ENCODE results near the gene CYP26C1. TPM values are rescaled to one million over a fixed set of nuclear protein-coding genes. Genes with fewer than 3 reads are reported as not detected.

CYP26C1 gene, protein sequence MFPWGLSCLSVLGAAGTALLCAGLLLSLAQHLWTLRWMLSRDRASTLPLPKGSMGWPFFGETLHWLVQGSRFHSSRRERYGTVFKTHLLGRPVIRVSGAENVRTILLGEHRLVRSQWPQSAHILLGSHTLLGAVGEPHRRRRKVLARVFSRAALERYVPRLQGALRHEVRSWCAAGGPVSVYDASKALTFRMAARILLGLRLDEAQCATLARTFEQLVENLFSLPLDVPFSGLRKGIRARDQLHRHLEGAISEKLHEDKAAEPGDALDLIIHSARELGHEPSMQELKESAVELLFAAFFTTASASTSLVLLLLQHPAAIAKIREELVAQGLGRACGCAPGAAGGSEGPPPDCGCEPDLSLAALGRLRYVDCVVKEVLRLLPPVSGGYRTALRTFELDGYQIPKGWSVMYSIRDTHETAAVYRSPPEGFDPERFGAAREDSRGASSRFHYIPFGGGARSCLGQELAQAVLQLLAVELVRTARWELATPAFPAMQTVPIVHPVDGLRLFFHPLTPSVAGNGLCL
- not detected for total RNA-seq

DNA sequence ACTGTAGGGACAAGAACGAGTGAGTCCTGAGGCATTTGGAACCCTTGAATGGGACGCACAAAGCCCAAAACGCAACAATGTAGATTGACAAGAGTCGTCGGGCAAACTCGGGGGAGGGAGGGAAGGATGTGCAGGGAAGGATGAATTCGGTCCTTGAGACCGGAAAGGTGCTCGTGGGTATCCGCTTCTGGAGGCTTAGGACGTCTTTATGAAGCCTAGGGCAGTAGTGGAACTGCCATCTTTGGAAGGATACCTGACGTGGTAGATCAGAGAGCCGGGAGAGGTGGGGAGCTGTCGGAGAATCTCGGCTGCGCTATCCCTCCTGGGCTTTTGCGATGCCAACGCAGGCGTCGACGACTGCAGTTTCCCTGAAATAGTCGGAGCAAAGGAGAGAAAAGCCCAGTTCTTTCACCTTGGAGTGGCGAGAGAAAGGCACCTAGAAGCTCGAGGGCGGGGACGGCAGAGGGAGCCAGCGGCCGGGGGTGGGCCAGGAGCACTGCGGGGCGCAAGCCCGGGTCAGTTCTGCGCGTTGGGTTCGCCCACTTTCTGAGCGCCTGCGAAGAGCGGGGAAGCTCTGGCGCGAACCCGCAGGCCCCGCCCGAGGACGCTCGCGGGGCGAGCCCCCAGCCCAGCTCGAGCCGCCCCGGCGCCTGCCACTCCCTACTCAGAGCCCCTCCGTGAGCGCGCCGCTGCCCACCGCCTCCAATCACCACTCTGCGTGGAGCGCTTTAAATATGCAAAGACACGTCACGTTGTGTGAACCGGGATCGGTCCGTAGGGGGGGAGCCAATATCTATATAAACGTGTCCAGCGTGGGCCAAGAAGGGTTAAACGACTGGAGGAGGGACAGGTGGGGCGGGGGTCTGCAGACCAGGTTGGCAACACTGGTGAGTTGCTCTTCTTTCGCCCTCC, at the start of gene CYP26C1:
Gene CYP26C1, plus strand, starts transcription at position 824 of the 912 bp plus-strand sequence. CDS start 466 bp downstream, outside the sequence.
- DNase-seq = no peak
- no peak within 1 kb of the TSS for H3K4me3 Mint-ChIP-seq
- no peaks in the 10 kb centered on the region for H3K9me3 Mint-ChIP-seq
- peaks cover 9% of the 10 kb centered on the region for H3K4me1 Mint-ChIP-seq
- no peak within 1 kb of the TSS for H3K27ac Mint-ChIP-seq
- peaks cover 44% of the 10 kb centered on the region for H3K27me3 Mint-ChIP-seq
- H3K36me3 Mint-ChIP-seq = peaks cover 13% of the 10 kb centered on the region

DNA sequence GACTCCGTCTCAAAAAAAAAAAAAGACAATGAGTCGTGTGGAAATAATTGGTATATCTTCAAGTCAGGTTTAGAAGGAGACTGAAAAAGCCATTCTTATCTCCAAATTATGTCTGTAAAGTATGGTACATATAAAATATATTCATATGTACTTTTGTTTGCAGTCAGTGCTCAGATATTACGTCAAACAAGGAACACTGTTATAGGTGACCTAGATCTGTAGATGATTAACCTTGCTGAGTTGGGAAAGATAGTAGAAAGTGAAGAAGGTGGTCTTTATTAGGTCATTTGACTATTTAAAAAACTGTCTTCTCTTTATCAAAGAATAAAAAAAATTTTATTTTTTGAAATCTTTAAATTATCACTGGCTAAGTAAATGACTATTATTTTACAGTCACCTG, 44.9 kb upstream of the CYP26C1 start:
- Mint-ChIP-seq H3K9me3 (no peaks in the 10 kb centered on the region), H3K4me3 (no peak overlapping the region), H3K27ac (no peak overlapping the region), H3K4me1 (no peaks in the 10 kb centered on the region), H3K36me3 (peaks cover 4% of the 10 kb centered on the region), H3K27me3 (no peaks in the 10 kb centered on the region)
- no peak for DNase-seq

DNA sequence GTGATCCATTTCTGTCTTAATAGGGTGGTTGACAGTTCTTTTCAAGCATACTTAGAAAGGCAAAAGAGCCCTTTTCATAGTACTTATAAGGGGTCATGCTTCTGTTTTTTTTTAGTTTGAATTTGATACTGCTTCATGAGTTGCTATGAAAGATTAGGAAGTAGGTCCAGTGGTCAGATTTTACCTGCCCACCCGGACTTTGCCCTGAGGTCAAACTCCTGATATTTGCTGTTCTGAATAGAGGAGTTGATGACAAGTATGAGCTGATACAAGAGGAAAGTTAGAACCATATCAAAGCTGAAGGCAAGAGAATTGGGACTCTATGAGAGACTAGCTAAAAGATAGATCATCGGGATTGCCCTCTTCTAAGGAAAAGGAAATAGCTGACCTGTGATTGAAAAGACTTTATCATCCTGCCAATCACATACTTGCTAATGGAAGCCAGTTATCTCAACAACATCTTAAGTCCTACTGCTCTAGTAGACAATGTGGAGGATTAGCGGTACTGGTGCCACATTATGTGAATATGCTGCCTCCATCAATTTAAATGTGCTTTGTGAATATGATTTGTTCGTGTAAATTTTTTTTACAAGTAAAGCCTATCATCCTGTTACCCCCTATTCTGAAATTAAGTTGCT, 37.5 kb upstream of the CYP26C1 start:
- Mint-ChIP-seq H3K27ac (no peak overlapping the region), H3K9me3 (no peaks in the 10 kb centered on the region), H3K27me3 (no peaks in the 10 kb centered on the region), H3K4me3 (no peak overlapping the region), H3K4me1 (no peaks in the 10 kb centered on the region), H3K36me3 (peaks cover 4% of the 10 kb centered on the region)
- no peak for DNase-seq

DNA sequence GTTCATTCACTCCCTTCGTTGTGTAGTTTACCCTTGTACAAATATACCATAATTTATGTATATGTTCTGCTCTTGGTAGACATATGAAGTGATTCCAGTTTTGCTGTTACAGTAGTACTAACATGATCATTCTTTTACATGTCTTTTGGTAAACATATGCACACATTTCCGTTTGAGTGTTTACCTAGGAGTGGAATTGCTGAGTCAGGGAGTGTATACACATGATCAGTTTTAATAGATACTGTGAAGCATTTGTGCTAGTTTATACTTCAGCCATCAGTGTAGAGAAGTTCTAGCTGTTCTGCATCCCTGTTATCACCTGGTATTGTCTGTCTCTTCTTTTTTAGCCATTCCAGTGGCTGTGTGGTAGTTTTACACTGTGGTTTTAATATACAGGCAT, 34.5 kb upstream of the CYP26C1 start:
- peaks cover 2% of the 10 kb centered on the region for H3K36me3 Mint-ChIP-seq
- H3K27me3 Mint-ChIP-seq = no peaks in the 10 kb centered on the region
- no peak for DNase-seq
- no peaks in the 10 kb centered on the region for H3K9me3 Mint-ChIP-seq
- no peak overlapping the region for H3K4me3 Mint-ChIP-seq
- no peak overlapping the region for H3K27ac Mint-ChIP-seq
- H3K4me1 Mint-ChIP-seq = no peaks in the 10 kb centered on the region

DNA sequence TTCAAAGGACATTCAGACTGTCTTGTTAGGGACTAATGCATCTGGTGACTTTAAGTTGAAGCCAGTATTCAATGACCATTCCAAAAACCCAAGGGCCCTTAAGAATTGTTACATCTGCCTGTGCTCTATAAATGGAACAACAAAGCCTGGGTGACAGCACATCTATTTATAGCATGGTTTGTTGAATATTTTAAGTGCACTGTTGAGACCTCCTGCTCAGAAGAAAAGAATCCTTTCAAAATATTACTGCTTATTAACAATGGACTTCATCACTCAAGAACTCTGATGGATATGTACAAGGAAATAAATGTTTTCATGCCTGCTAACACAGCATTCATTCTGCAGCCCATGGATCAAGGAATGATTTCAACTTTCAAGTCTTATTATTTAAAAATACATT, 33.1 kb upstream of the CYP26C1 start:
- no peak overlapping the region for H3K4me3 Mint-ChIP-seq
- H3K36me3 Mint-ChIP-seq = peaks cover 2% of the 10 kb centered on the region
- no peaks in the 10 kb centered on the region for H3K9me3 Mint-ChIP-seq
- no peak for DNase-seq
- no peaks in the 10 kb centered on the region for H3K4me1 Mint-ChIP-seq
- no peaks in the 10 kb centered on the region for H3K27me3 Mint-ChIP-seq
- H3K27ac Mint-ChIP-seq = no peak overlapping the region

DNA sequence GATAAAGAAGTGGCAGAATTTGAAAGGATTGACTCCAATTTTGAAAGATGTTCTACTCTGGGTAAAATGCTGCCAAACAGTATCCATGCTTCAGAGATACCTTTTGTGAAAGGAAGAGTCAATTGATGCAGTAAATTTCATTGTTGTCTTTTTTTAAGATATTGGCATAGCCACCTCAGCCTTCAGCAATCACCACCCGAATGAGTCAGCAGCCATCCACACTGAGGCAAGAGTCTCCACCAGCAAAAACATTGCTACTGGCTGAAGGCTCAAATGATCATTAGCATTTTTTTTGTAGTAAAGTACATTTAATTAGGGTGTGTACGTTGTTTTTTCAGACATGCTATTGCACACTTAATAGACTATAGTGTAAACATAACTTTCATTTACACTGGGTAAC, 31.7 kb upstream of the CYP26C1 start:
- H3K27me3 Mint-ChIP-seq = no peaks in the 10 kb centered on the region
- H3K27ac Mint-ChIP-seq = no peak overlapping the region
- no peaks in the 10 kb centered on the region for H3K4me1 Mint-ChIP-seq
- peaks cover 2% of the 10 kb centered on the region for H3K36me3 Mint-ChIP-seq
- H3K9me3 Mint-ChIP-seq = no peaks in the 10 kb centered on the region
- H3K4me3 Mint-ChIP-seq = no peak overlapping the region
- no peak for DNase-seq

DNA sequence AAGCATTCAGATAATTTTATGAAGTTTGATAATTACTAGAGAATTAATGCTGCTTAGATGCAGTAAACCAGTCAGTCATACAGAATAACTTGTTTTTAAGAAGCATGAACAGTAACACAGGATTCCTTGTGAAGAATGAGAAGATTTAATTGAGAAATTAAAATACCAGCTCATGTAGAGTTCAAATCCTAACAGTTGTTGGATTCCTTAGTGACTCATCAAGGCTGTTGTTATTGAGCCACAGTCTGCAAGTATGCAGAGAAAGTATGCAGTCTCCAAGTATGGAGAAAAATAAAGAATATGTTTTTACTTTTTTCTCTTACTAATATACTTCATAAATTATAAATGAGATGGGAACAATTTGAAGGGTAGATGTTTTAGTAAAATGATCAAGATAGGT, 30.2 kb upstream of the CYP26C1 start:
- peaks cover 2% of the 10 kb centered on the region for H3K36me3 Mint-ChIP-seq
- no peaks in the 10 kb centered on the region for H3K27me3 Mint-ChIP-seq
- no peak overlapping the region for H3K4me3 Mint-ChIP-seq
- no peaks in the 10 kb centered on the region for H3K4me1 Mint-ChIP-seq
- no peak for DNase-seq
- no peak overlapping the region for H3K27ac Mint-ChIP-seq
- no peaks in the 10 kb centered on the region for H3K9me3 Mint-ChIP-seq

DNA sequence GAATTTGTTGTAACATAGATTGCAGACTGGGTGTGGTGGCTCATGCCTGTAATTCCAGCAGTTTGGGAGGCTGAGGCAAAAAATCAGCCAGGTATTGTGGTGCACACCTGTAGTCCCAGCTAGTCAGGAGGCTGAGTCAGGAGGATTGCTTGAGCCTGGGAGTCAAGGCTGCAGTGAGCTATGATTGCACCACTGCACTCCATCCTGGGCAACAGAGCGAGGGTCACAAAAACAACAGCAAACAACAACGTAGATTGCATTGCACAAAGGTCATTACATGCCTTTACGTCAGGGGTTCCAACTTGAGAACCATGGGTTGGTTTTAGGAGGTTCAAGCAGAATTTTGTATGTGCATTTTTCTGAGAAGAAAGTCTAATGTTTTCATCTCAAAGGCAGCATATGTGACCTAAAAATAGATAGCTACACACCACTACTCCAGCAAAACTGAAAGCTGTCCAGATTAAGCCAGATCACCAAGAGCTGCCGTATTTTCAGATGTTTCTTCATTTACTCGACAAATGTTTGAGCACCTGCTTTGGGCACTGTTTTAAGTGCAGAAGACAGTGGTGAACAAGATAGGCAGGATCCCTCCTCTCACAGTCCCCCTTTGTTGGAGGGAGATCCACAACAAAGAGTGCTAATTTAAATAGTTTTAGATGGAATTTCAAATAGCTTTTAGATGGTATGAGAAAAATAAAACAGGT, 28.3 kb upstream of the CYP26C1 start:
- no peak overlapping the region for H3K27ac Mint-ChIP-seq
- DNase-seq = no peak

DNA sequence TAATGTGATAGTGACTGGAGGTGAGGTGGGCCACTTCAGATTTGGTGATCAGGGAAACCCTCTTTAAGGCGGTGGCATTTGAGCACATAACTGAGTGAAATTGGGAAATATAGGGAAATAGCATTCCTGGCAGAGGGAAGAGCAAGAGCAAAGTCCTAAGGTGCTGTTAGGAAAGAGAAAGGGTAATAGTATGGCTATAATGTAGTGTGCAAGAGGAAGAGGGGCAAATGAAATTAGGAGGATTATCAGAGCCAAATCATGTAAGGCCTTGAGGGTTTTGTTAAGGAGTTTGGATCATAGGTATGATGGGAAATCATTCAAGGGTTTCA, 27.8 kb upstream of the CYP26C1 start:
- H3K4me3 Mint-ChIP-seq = no peak overlapping the region
- no peaks in the 10 kb centered on the region for H3K4me1 Mint-ChIP-seq
- H3K36me3 Mint-ChIP-seq = peaks cover 3% of the 10 kb centered on the region
- H3K9me3 Mint-ChIP-seq = no peaks in the 10 kb centered on the region
- DNase-seq = no peak
- no peak overlapping the region for H3K27ac Mint-ChIP-seq
- H3K27me3 Mint-ChIP-seq = no peaks in the 10 kb centered on the region

More for the DNA sequence above, 28.3 kb upstream of the CYP26C1 start:
- no peaks in the 10 kb centered on the region for H3K27me3 Mint-ChIP-seq
- H3K4me3 Mint-ChIP-seq = no peak overlapping the region
- H3K36me3 Mint-ChIP-seq = peaks cover 3% of the 10 kb centered on the region
- H3K9me3 Mint-ChIP-seq = no peaks in the 10 kb centered on the region
- H3K4me1 Mint-ChIP-seq = no peaks in the 10 kb centered on the region

DNA sequence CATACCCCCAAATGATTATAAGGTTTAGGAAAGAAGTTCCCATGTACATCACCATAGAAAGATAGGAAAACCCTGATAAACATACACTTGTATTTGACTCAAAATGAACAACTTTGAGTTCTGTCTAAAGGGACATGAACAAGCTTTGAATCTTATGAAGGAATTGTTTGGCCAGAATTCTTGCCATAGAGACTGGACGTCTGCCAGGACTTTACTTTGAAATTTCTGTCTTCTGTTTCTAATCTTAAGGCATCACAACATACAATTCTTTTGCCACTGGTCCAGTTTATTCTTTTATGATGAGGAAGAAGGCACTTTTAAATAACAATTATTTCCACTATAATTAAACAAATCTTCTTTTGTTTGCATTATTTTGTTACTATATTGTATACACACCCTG, 26.2 kb upstream of the CYP26C1 start:
- H3K4me3 Mint-ChIP-seq = no peak overlapping the region
- H3K4me1 Mint-ChIP-seq = no peaks in the 10 kb centered on the region
- H3K27ac Mint-ChIP-seq = no peak overlapping the region
- no peak for DNase-seq
- no peaks in the 10 kb centered on the region for H3K9me3 Mint-ChIP-seq
- peaks cover 1% of the 10 kb centered on the region for H3K36me3 Mint-ChIP-seq
- no peaks in the 10 kb centered on the region for H3K27me3 Mint-ChIP-seq

DNA sequence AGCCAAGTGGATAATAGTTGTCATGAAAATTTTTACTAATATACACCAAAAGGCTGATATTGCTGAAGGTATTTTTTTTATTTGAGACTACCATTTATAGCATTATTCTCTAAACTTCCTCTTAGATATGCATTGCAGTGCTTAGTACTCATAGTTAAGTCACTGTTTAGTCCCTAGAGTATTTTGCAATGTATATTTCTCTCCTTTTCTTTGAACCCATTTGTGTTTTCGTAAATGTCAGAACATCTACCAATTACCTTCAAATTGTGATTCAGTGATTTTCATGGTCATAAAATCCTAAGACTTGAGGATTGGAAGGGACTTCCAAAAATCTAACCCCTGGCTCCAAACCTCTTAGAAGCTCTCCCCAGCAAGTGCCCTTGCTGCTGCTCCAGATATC, 21.5 kb upstream of the CYP26C1 start:
- DNase-seq = no peak
- Mint-ChIP-seq H3K4me1 (no peaks in the 10 kb centered on the region), H3K4me3 (no peak overlapping the region)

DNA sequence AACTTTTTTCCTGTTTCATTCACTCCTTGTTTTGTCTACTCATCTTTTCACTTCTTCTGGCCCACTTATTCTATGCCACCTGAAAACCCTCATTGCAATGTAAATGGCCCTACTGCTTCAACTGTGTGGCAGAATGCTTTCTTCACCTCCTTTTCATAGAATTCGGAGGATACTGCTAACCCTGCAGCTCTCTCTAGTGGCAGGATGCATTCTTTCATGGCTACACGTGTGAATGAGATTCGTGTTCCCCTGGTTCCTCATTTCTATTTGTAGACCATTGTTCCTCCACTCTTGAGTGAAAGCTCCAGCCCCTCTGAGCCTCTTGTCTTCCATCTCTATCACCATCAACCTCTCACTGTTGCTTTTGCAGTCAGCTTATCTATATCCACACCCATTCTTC, 20.9 kb upstream of the CYP26C1 start:
- Mint-ChIP-seq H3K27me3 (no peaks in the 10 kb centered on the region), H3K9me3 (no peaks in the 10 kb centered on the region), H3K36me3 (peaks cover 3% of the 10 kb centered on the region), H3K27ac (no peak overlapping the region), H3K4me3 (no peak overlapping the region), H3K4me1 (no peaks in the 10 kb centered on the region)
- DNase-seq = no peak

More for the DNA sequence above, 21.5 kb upstream of the CYP26C1 start:
- Mint-ChIP-seq H3K9me3 (no peaks in the 10 kb centered on the region), H3K27ac (no peak overlapping the region), H3K36me3 (peaks cover 3% of the 10 kb centered on the region), H3K27me3 (no peaks in the 10 kb centered on the region)

DNA sequence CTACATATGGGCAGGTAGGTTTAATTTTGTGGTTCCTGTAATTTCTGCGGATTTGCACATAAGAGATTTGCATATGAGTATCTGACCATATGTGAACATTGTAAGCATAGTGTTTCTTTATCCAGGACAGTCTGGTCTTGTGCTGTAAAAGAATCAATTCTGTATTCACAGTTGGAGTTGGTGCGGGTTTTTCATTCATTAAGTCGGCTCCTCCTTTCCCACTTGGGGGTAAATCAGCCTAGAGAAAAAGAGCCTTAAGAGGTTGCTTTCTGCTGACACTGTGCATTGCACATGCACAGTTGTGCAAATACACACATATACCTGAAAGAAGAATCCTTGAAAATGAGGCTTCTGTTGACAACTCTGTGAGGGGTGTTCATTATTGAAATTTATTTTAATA, 6.1 kb upstream of the CYP26C1 start:
- H3K9me3 Mint-ChIP-seq = no peaks in the 10 kb centered on the region
- H3K4me1 Mint-ChIP-seq = no peaks in the 10 kb centered on the region
- H3K4me3 Mint-ChIP-seq = no peak overlapping the region
- DNase-seq = no peak
- no peak overlapping the region for H3K27ac Mint-ChIP-seq
- H3K36me3 Mint-ChIP-seq = peaks cover 9% of the 10 kb centered on the region
- H3K27me3 Mint-ChIP-seq = peaks cover under 1% of the 10 kb centered on the region

DNA sequence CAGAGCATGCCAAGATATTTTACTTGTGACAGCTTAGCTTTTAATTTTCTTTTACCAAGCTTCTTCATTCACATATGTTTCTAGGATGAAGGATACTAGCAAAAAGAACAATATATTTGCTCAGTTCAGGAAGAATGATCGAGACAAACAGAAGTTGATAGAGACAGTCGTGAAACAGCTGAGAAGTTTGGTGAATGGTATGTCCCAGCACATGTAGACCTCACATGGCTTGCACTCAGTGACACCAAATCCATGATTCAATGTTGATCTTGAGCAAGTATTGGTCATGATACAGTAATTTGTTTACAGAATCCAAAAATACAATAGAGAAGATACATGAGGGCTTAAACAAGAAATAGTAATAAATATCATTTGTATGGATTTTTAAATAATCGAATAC, 2.5 kb upstream of the CYP26C1 start:
- H3K27me3 Mint-ChIP-seq = peaks cover 25% of the 10 kb centered on the region
- no peak overlapping the region for H3K27ac Mint-ChIP-seq
- no peaks in the 10 kb centered on the region for H3K9me3 Mint-ChIP-seq
- peaks cover 13% of the 10 kb centered on the region for H3K36me3 Mint-ChIP-seq
- no peak overlapping the region for H3K4me3 Mint-ChIP-seq
- no peak for DNase-seq
- H3K4me1 Mint-ChIP-seq = peaks cover 9% of the 10 kb centered on the region
